SH-SY5Y (cell line): ENCODE results near the gene GUCA1C.

Experiments used
- GATA2 ChIP-seq: IDR thresholded peaks from 2 replicates; pipeline ENCODE4 v1.6.1; 2011; ENCODE audit warnings: mild to moderate bottlenecking, low read depth, low read length
- GATA3 ChIP-seq: IDR thresholded peaks from 2 replicates; pipeline ENCODE4 v1.6.1; 2011; ENCODE audit warnings: low read depth, mild to moderate bottlenecking, low read length, moderate library complexity

GRCh38 chr3:108863799-108864135, 89.9 kb downstream of the GUCA1C start:
- TF ChIP-seq GATA2 (no peak), GATA3 (no peak)
